MM.1S (cell line): ENCODE results near the gene RBL2.

ENCODE experiments used
- DNase-seq: peaks from one replicate; pipeline ENCODE4 v3.0.0-alpha.2; 2015
- H2AFZ ChIP-seq: fragments of 300-600 bp; sonication (generic); 2 replicates; pipeline ENCODE4 v1.6.0; 2016; ENCODE audit warnings: antibody characterized with exemption, low read length
- H3F3A ChIP-seq: fragments of 300-600 bp; sonication (generic); 2 replicates; pipeline ENCODE4 v1.6.1; 2016; ENCODE audit warnings: mild to moderate bottlenecking, antibody characterized with exemption, low read length, moderate library complexity, mixed read lengths; ENCODE audit not compliant: insufficient read depth
- H3K27ac ChIP-seq: fragments of 300-600 bp; sonication (generic); 2 replicates; pipeline ENCODE4 v1.5.1; 2016; ENCODE audit warnings: mild to moderate bottlenecking, low read length
- H3K27me3 ChIP-seq: fragments of 300-600 bp; sonication (generic); replicated peaks from 2 replicates; pipeline ENCODE4 v1.6.0; 2016; ENCODE audit warnings: low read length; ENCODE audit not compliant: insufficient read depth
- H3K36me3 ChIP-seq: fragments of 300-600 bp; sonication (generic); replicated peaks from 2 replicates; pipeline ENCODE4 v1.6.1; 2016; ENCODE audit warnings: mild to moderate bottlenecking, low read length, mixed read lengths; ENCODE audit not compliant: insufficient read depth
- H3K4me1 ChIP-seq: fragments of 300-600 bp; sonication (generic); 2 replicates; pipeline ENCODE4 v1.6.1; 2016; ENCODE audit warnings: low read length, mixed read lengths
- H3K4me2 ChIP-seq: fragments of 300-600 bp; sonication (generic); 2 replicates; pipeline ENCODE4 v1.6.0; 2016; ENCODE audit warnings: low read depth, low read length
- H3K4me3 ChIP-seq: fragments of 300-600 bp; sonication (generic); 2 replicates; pipeline ENCODE4 v1.5.1; 2016; ENCODE audit warnings: low read length, mixed read lengths
- H3K79me2 ChIP-seq: fragments of 300-600 bp; sonication (generic); 2 replicates; pipeline ENCODE4 v1.6.1; 2016; ENCODE audit warnings: mixed run types, low read length, mixed read lengths
- H3K9ac ChIP-seq: fragments of 300-600 bp; sonication (generic); 2 replicates; pipeline ENCODE4 v1.6.1; 2016; ENCODE audit warnings: low read length, mixed read lengths
- H3K9me2 ChIP-seq: fragments of 300-600 bp; sonication (generic); replicated peaks from 2 replicates; pipeline ENCODE4 v1.6.1; 2016; ENCODE audit warnings: mild to moderate bottlenecking, low read length, mixed read lengths; ENCODE audit not compliant: insufficient read depth
- H3K9me3 ChIP-seq: fragments of 300-600 bp; sonication (generic); replicated peaks from 2 replicates; pipeline ENCODE4 v1.6.1; 2016; ENCODE audit warnings: mild to moderate bottlenecking, low read length, mixed read lengths; ENCODE audit not compliant: insufficient read depth
- H4K20me1 ChIP-seq: fragments of 300-600 bp; sonication (generic); 2 replicates; pipeline ENCODE4 v1.6.1; 2016; ENCODE audit warnings: mild to moderate bottlenecking, low read length, moderate library complexity, mixed read lengths; ENCODE audit not compliant: insufficient read depth
- CTCF ChIP-seq: fragments of 300-600 bp; sonication (generic); IDR thresholded peaks from 2 replicates; pipeline ENCODE4 v1.5.1; 2016; ENCODE audit warnings: antibody characterized with exemption, low read length, mixed read lengths
- EZH2 ChIP-seq: fragments of 300-600 bp; sonication (generic); optimal IDR thresholded peaks from 2 replicates; pipeline ENCODE3; 2017; ENCODE audit warnings: low read depth, mild to moderate bottlenecking, antibody characterized with exemption, low read length, mixed read lengths
- EZH2phosphoT487 ChIP-seq: fragments of 300-600 bp; sonication (generic); IDR thresholded peaks from 2 replicates; pipeline ENCODE4 v1.6.1; 2018; ENCODE audit warnings: antibody characterized with exemption, low read length

The RBL2 gene

GRCh38 chr16:53506254-53506653, 72.0 kb downstream of the RBL2 start:
- H3K9me2 ChIP-seq = no peaks in the 10 kb centered on the region
- no peak for TF ChIP-seq EZH2
- TF ChIP-seq EZH2phosphoT487 = no peak
- no peak for TF ChIP-seq CTCF
- H3K9me3 ChIP-seq = no peaks in the 10 kb centered on the region
- no peak overlapping the region for H3K4me2 ChIP-seq
- peaks cover 14% of the 10 kb centered on the region for H3K79me2 ChIP-seq
- H3K27ac ChIP-seq = no peak overlapping the region
- no peaks in the 10 kb centered on the region for H3K27me3 ChIP-seq
- no peaks in the 10 kb centered on the region for H4K20me1 ChIP-seq
- no peak overlapping the region for H3K9ac ChIP-seq
- H3K36me3 ChIP-seq = no peaks in the 10 kb centered on the region
- no peak overlapping the region for H2AFZ ChIP-seq
- DNase-seq = no peak
- H3K4me3 ChIP-seq = no peak overlapping the region
- peaks cover 7% of the 10 kb centered on the region; the same call in 1 of the 2 replicates for H3F3A ChIP-seq
- peaks cover 18% of the 10 kb centered on the region for H3K4me1 ChIP-seq

GRCh38 chr16:53507464-53508179, 73.4 kb downstream of the RBL2 start:
- no peak for DNase-seq
- Histone ChIP-seq H3K27me3 (no peaks in the 10 kb centered on the region), H3F3A (0 out of 2 replicates have a peak, but pooled peaks cover 3% of the 10 kb centered on the region), H3K4me2 (no peak overlapping the region), H3K4me1 (peaks cover 14% of the 10 kb centered on the region), H4K20me1 (no peaks in the 10 kb centered on the region), H3K9me2 (no peaks in the 10 kb centered on the region), H3K9me3 (no peaks in the 10 kb centered on the region), H3K27ac (no peak overlapping the region), H3K9ac (no peak overlapping the region), H2AFZ (no peak overlapping the region), H3K36me3 (no peaks in the 10 kb centered on the region), H3K79me2 (no peaks in the 10 kb centered on the region), H3K4me3 (no peak overlapping the region)
- TF ChIP-seq EZH2phosphoT487 = no peak
- no peak for TF ChIP-seq EZH2
- TF ChIP-seq CTCF = no peak

DNA sequence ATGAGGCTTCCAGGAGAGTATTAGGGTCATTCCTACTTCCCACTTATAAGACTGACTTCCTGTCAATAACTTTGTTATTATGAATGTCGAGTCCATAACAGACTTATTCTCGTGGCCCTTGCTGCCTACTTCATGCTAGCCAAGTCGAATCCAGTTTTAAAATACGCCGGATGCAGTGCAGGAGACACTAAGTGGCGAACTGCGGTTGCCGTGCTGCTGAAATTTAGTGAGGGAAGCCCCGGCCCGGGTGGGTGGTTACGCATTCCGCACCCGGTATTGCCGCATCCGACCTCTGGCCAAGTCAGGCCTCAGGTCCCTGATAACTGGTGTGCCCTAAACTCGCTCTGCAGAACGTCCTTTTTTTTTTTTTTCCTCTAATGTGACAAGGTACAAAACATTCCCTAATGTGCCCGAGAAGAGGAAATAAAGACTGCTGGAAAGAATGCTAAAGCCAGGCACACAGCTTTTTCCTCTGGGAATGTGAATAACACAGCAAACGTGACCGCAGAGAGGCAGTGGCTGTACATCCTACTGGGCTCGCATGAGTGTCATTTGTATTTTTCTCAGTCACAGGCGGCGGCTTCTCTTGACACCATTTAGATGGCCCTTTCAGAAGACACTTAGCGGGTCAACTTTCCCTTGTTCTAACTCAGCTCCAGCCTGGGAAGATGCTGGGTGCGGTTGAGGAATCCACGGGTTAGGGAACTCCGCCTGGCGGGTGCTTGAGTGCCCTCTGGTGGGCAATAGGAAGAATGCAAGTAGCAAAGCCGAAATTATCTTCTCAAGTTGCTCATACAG, 75.8 kb downstream of the RBL2 start:
- Histone ChIP-seq H3K4me3 (no peak overlapping the region), H3K4me1 (peaks cover 6% of the 10 kb centered on the region; the same call in 1 of the 2 replicates), H3K4me2 (peak overlapping the region; percentile 44; the same call in 1 of the 2 replicates)

More for the DNA sequence above, 75.8 kb downstream of the RBL2 start:
- no peaks in the 10 kb centered on the region for H3K9me2 ChIP-seq
- no peaks in the 10 kb centered on the region for H3K36me3 ChIP-seq
- H3F3A ChIP-seq = no peaks in the 10 kb centered on the region
- no peaks in the 10 kb centered on the region for H3K79me2 ChIP-seq
- no peak overlapping the region for H2AFZ ChIP-seq
- H4K20me1 ChIP-seq = no peaks in the 10 kb centered on the region
- no peaks in the 10 kb centered on the region for H3K9me3 ChIP-seq
- no peak overlapping the region for H3K27ac ChIP-seq
- DNase-seq = peak; percentile 47
- H3K27me3 ChIP-seq = no peaks in the 10 kb centered on the region
- no peak overlapping the region for H3K9ac ChIP-seq
- TF ChIP-seq CTCF = peak; percentile 95
- no peak for TF ChIP-seq EZH2
